ENCODE data around the gene ICAM4.
"Not testable (repeated sequence)": the region's sequence is repeated elsewhere in the genome, so short reads cannot be mapped to it uniquely, and the experiment has no call there.

ICAM4 gene

DNA sequence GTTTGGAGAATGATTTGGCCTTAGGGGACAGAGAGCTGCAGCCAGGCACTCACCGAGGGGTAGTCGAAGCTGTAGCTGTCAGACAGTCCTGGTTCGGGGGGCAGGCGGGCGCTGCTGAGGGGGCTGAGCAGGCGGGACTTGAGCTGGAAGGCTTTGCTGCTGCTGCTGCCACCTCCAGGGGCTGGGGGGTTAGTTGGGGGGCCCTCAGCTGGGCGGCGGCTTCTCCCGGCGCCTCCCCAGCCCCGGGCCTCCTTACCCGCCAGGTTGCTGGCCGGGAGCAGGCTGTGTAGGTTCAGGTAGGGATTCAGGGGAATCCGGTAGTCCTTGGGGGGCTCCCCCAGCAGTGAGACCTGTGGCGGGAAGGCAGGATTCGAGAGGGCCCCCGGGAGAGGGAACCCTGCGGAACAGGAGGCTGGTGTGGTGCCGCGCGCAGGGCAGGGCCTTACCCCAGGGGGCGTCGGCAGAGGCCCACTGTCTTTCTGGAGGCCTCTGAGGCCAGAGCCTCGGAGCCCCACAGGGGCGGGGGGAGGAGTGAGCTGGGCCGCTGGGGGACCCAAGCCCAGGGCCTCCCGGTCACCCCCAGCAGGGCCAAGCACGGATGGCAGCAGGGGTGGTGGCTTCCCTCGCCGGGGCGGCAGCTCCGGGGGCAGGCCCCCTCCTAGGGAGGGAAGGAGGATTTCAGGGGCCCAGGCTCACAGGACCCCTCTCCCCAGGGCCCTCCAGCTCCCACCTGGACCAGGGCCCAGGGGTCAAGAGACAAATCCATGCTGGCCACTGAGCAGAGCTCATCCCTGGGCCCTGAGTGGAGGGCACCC lies 34.1 kb downstream of the ICAM4 start:
- no peak for DNase-seq

DNA sequence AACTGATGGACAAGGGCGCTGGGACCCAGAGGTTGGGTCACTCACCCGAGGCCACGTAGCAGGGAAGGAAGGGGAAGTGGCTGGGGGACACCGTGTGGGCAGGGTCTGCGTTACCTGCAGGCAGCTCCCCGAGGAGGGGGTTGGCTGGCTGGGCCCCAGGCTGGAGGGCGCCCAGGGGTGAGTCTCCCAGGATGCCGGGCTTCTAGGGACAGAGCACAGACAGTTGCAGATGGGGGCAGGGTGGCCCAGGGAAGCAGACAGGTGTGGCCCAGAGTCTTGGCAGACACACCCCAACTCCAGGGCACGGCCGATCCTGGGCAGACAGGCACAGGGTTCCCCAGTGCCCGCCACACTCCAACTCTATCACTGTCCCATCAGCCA lies 34.7 kb downstream of the ICAM4 start:
- DNase-seq = no peak

DNA sequence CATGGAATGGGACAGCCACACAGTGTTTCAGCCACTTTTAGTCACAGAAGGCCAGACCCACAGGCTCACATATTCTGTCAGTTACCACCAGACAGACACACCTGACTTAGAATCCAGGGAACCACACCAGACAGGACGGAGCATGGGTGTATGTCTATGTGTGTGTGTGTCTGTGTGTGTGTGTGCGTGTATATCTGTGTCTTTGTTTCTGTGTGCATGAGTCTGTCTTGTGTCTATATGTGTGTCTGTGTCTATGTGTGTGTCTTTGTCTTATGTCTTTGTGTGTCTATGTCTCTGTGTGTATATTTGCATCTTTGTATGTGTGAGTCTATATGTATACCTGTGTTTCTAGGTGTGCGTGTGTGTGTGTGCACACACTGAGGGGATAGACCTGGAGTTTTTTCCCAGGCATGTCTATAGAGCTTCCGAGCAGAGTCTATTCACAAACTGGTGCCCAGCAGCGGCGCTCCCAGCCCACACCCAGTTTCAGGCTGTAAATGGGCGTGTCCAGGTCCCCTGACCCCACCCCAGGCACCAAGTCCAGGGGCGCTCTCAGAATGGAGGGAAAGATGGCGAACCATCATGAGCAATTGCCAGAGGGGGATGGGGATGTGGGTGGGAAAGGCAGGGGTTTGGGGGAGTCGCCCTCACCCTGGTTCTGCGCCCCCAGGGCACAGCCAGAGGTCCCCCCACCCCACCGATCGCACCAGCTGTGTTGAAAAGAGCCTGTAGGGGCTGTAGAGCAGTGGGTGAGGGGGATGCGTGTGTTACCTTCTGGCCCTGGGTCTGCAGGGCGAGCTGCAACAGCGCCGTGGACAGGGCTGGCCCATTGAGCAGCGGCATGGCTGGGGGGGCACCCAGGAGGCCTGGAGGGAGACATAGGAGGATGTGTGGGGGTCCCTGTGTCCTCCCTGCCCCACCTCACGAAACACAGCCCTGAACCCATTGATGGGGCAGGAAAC lies 35.4 kb downstream of the ICAM4 start:
- DNase-seq = no peak

DNA sequence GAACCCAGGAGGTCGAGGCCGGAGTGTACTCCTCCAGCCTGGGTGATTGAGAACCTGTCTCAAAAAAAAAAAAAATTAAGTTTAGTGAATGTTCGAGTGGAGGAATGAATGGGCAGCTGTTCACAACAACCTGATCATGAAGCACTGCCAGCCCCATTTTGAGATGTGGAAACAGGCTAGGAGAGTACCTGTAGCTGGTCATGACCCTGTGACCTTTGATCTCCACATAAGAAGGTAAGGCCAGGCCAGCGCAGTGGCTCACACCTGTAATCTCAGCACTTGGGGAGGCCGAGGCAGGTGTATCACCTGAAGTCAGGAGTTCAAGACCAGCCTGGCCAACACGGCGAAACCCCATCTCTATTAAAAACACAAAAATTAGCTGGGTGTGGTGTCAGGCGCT lies 39.0 kb downstream of the ICAM4 start:
- no peak for DNase-seq

DNA sequence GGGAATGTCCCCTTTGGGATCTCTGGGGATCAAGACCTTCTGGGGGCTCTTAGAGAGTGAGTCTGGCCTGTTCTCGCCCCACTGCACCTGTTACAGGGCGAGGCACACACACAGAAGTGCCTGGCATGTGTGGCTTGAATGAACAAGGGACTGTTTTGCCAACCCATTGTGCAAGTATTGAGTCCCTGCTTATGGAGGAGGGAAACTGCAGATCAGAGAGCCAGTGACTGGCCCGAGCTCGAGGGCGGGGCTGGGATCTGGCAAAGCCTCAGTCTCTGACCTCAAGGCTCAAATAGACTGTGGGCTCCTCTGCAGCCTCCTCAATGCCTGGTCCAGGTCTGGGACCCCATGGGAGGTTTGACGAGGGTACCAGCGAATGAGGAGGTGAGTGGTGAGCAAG lies 41.0 kb downstream of the ICAM4 start:
- DNase-seq = no peak

DNA sequence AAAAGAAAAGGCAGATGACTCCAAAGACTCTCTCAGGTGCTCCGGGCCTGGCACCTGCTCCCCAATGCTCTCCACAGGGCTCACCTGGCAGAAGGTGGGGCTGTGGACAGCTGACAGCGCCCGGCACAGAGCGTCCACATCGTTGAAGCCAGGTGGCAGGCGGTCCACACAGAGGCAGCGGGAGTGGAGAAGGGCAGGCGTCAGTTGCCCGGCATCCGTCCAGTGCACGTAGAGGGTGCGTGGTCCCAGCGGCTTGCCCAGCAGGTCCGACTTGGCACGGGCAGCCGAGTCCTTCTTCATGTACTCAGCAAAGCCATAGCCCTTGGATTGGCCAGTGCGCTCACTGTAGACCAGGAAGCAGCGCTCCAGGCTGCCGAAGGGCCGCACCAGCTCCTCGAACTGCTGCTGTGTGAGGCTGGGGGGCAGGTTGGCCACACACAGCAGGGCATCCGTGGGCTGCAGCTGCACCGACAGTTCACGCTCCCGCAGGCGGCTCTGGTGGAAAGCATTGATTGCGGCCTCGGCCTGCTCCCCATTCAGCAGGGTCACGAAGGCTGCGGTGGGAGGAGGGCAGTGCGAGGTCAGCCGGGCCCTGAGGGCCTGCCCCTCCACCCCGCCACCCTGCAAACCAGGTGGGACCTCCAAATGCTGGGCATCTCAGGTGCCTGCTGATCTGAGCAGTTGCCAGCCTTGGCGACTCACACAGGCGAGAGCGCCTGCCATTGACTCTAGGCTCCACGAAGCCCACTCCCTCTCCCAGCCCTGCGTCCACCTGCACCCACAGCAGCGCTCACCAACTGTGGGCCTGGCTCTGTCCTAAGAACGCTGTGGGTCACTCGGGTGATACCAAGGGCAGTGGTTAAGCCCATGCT lies 42.0 kb downstream of the ICAM4 start:
- no peak for DNase-seq

DNA sequence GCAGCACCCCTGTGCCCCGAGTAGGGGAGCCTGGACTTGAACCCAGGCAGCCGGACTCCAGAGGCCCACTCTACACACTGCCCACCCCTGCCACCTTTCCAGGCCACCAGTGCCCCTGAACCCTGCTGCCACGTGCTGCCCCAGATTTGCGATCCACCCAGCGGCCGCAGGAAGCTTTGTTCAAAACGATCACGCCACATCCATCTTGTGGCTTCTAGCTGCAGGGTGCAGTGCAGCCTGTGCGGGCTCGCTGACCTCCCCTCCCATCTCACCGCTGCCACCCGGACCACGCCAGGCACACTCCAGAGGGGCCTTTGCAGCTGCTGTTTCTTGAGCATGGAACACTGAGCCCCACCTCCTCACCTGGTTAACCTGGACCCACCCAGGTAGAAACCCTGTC lies 42.8 kb downstream of the ICAM4 start:
- DNase-seq = no peak

DNA sequence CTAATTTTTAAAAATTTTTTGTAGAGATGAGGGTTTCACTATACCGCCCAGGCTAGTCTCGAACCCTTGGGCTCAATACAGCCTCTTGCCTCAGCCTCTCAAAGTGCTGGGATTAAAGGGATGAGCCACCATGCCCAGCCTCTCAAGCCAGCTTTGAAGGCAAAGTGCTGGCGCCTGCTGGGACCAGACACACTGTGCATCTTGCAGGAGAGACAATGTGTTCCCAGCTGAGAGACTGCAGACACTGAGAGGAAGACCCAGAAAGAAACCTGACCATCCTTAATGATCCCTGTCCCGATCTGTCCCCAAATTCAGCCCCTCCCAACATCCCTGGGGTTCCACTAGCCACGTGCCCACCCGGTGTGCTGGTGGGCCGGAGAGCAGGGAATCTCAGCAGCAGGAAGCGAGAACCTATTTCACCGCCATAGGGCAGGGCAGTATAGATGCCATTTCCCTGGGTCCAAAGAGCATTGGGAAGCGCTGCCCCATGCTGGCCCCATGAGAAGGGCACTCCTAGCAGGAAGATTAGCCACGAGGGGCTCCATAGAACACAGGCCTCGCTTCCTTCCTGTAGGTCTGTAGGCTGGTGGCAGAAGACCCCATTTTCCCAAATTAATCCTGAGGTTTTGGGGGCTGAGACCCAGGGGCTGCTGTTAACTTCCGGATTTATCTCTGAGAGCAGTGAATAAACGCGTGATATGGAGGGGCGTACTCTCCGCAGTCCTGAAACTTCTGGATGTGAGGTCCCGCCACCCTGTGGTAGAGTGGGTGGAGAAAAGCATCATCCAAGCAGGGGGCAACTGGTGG lies 45.6 kb downstream of the ICAM4 start:
- no peak for DNase-seq

DNA sequence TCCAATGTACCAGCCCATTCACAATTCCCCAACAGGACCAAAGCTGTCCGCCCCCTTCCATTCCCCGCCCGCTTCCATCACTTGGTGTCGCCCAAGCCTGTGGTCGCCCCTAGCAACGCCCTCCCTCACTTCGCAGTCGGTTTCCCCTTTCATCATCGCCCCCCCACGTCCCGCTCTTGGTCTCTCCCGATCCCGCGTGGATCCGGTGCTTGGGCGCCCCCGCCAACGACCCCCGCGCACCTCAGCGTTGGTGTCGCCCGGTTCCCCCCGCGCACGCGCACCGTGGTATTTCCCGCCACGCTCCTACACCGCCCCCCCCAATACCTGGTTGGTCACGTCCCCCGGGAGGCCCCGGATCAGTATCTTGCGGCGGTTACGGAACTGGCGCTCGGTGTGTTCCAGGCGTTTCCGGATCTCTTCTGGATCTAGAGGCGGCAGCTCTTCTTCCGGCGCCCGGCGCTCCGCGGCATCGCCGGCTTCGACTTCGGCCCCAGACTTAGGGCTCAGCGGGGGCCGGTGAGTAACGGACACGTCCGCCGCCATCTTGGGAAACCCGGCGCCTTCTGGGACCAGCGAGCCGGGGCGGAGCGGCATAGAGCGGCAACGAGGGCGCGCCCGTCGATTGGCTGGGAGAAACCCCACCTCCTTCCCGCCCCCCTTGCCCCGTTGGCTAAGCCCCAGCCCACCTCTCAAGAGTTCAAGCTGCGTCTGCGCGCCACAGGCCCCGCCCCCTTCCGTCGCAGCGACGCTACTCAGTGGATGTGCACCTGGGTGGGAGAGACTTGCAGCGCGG lies 46.4 kb downstream of the ICAM4 start, which contains the start of gene RAVER1:
TSS of gene RAVER1 (minus strand) at position 565 of the 793 bp plus-strand sequence. CDS start at position 543, 22 bp downstream.
- peak; percentile 98 for DNase-seq

DNA sequence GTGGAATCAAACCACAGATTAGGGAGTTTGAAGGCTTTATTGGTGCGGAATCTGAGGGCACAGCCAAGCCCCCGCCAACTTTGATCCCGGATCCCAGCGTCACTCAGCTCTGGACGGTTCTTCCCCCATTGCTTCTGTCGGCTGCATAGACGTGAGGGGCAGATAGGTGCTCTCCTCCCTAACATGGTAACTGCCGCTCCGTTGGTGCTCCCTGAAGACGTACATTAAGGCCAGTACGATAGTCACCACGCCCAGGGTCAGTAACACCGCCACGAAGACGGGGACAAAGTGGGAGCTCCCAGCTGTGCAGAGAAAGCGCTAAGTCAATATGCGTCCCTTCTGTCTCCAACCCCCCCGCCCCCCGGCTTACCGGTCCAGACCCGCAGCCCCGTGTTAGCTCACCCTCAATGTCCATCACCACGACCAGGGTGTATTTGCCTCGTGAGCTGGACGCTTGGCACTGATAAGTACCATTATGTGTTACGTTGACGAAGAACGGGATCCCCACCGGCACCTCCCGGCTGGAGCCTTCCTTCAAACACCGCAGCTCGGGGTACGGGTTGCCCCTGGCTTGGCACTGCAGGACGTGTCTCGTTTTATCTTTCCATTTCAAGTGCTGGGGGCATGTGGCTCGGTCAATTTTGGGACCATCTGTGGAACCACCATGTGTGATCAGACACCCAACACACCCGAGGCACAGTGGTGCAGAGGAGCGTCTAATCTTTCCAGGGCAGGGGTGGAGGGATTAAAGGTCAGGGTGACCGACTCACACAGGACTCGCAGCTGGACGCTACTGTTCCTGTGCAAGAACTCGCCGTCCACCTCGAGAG lies 47.2 kb downstream of the ICAM4 start:
- no peak for DNase-seq

DNA sequence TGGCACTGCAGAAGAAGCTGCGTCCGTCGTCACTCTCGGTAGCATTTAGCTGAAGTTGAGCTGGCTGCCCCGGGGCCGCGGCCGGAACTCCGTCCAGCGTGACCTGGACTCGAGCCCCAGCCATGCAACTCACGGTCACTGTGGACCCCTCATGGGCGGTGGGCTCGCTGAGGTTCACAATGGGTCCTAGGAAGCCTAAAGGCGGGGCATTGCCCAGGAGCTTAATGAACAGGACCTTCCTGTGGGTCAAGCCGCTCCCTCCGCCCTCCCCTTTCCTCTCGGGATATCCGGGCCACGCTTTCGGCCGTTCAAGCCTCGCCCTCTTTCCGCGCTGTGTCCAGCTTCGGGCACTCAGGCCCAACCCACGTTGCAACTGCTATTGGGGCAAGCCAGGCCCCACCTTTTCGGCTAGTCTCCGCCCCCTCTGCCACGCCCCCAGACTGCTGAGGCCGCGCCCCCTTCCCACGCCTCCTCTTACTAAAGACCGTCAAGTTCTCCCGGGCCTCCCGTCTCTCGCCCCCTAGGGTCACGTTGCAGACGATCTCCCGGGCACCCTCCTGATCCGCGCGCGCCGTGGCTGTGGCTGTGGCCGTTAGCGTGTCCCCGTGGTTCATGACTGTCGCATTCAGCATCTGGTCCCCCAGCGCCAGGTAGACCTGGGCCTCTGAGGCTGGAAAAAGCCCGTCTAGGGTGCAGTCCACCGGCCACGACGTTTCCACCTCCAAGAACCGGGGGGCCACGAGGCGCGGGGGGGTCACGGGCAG lies 48.0 kb downstream of the ICAM4 start:
- DNase-seq = peak; percentile 34

DNA sequence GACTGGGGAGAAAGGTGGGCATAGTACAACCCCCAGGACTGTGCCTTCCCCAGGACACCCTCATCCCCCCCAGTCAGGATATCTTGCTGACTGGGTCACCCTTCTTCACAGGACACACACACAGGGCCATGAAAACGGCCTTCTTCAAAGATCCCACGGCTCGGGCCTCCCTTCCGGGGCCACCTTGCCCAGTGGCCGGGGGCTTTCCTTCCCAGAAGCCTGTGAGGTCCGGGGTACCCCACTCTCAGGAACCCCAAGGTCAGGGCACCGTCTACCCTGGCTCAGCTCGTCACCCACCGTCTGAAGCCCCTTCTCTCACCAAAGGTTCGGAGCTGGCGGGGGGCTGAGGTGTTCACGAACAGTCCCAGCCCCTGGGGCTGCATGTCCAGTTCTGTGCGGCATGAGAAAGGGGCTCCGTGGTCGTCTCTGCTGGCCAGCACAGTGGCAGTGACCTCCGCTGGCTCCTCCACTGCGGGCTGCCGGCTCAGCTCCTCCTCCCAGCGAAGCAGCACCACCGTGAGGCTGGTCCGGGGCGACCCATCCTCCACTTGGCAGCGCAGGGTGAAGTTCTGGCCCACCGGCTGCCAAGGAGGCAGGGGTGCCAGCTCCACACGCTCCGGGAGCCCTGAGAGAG lies 48.7 kb downstream of the ICAM4 start:
- no peak for DNase-seq

DNA sequence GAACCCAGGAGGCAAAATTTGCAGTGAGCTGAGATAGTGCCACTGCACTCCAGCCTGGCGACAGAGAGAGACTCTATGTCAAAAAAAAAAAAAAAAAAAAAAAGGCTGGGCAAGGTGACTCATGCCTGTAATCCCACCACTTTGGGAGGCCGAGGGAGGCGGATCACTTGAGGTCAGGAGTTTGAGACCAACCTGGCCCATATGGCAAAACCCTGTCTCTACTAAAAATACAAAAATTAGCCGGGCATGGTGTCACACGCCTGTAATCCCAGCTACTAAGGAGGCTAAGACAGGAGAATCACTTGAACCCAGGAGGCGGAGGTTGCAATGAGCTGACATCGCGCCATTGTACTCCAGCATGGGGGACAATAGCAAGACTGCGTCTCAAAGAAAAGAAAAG lies 50.0 kb downstream of the ICAM4 start:
- DNase-seq = not testable (repeated sequence)
